Measurements from ENCODE around the gene ACTR1A. TPM values are rescaled to one million over a fixed set of nuclear protein-coding genes. Genes with fewer than 3 reads are reported as not detected.

Gene ACTR1A
- total RNA-seq, 1 donor from 2014 or later = 101 TPM

GRCh38 chr10:102435529-102436233, 66.8 kb downstream of the ACTR1A start:
- ATAC-seq = no peak
- intact Hi-C loops (cut with micrococcal nuclease) = no loop called here
- DNase-seq = no peak

DNA sequence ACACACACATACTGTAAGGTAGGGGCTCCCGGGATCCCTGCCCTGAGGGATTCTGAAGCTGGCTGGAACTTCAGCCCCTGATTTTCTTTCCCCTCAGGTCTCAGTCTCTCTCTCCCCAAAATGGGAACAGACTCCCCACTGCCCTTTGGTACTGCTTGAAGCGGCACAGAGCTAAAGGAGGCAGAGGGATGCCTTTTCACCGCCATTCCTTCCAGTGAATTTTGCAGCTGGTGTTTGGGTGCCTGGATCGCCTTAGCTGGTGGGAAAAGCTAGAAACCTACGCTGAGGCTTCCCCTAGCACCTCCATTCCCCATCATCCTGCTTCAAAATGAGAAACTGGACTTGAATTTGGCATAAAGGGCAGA, 67.4 kb downstream of the ACTR1A start:
- ATAC-seq (no peak), DNase-seq (no peak)
- intact Hi-C loops (cut with micrococcal nuclease) = no loop called here

DNA sequence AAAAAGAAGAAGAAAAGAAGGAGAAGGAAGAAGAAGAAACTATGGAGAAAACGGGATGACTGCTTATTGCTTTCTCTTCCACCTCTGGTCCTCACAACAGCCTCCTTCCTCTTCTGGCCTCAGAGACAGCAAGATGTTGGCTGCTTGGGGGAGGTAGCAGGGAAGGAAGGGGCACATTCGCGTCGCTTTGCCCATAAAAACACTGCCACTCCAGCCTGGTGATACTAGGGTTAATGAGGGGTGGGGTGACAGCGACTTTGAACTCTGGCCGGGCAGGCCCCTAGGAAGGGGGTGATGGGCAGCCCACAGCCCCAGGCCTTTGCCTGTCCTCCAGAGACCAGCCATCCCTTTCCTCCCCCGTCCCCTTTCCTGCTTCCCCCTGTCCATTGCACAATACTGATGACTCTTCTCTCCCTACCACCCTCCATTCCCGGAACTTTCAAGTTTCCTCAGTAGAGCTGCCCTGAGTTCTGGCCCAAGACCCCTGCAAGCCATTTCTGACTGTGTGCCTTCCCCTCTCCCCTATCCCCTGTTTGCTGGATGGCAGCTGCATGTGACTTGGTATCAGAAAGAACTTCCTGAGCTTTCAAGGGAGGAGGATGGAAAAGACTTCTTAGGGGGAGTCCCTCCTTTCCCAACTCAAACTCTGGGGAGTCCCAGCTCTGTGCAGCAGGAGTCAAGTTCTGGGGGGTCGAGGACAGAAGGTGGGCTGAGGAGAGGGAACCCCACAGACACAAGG, 67.9 kb downstream of the ACTR1A start:
- DNase-seq (no peak), ATAC-seq (peak; percentile 6)
- intact Hi-C loops (cut with micrococcal nuclease) = no loop called here

DNA sequence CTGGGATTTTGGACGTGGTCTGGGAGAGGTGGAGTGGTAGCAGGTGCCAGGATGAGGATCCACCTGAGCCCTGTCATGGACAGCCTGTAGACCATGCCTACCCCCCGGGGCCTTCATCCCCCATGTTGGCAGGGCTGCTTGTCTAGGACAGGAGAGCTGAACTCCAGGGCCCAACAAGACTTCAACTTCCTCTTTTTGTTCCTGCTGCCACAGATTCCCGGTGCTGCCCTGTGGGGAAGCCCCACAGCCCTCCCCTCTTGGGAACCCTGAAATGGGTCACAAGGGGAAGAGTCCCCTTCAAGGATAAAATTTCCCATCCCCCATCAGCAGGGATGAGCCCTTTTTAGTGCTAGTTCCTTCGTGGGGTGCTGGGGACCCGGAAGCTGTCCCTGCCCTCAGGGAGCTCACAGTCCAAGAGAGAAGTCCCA, 68.9 kb downstream of the ACTR1A start:
- ATAC-seq (no peak), DNase-seq (no peak)
- intact Hi-C loops (cut with micrococcal nuclease) = no loop called here

GRCh38 chr10:102432162-102432950, 70.2 kb downstream of the ACTR1A start, which contains the start of gene CUEDC2:
CUEDC2 (minus strand) TSS chr10:102432574; CDS start chr10:102425188, 7,386 bp downstream.
- peak; percentile 97 for DNase-seq
- ATAC-seq = peak; percentile 96
- intact Hi-C loops (cut with micrococcal nuclease) = no loop called here

DNA sequence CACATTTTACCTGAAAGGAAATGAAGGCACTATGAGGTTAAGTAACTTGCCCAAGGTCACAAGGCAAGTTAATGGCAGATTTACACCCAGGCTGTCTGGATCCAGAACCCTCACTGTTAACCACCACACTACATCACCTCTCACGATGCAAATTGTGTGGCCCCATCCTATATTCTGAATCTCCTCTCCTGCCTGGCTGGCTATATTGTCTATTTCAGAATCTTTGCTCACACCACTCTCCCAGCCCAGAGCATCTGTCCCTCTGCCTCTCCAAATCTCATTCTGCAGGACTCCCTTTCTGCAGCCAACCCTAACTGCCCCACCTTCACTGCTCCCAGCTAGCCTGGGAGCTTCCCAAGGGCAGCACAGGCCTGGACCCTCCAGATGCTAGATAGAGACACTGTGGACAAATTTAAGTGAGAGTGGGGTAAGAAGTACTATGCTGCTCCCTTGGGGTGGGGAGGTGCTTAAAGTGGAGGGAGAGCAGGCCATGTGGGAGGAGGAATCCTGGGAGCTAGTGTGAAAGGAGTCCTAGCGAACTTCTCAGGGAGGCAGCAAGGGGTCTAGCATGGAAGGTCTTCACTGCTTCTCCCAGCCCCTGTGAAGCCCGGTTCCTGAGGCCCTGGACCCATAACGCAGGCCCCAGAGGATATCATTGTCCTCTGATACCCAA, 70.9 kb downstream of the ACTR1A start:
- DNase-seq = no peak
- intact Hi-C loops (cut with micrococcal nuclease) = no loop called here
- ATAC-seq = peak; percentile 11

DNA sequence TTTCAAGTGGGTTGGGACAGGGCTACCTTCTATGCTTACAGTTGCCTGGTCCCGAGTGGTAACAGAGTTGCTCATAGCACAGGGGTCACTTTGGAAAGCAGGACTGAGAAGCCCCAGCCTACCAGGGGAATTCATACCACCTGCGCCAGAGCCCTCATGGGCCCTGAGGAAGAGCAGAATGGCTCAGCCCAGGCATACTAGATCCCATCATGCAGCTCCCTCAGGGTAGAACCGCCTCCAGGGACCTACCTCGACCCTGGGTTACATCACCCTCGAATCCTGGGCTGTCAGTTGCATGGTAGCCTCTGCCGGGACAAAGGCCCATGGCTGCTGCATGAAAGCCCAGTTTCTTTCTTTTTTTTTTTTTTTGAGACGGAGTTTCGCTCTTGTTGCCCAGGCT, 73.0 kb downstream of the ACTR1A start:
- intact Hi-C loops (cut with micrococcal nuclease) = no loop called here
- ATAC-seq = no peak
- no peak for DNase-seq

Small RNA genes lying within 50 kb of the gene (microRNA-seq; reads per million reads assigned to microRNA genes)
- gene MIR146B (ENCODE audit: borderline number of aligned reads) = 421 reads per million, percentile 64 among the genes with 10 or more reads in this experiment

Other genes starting within 250 kb of the ACTR1A start
- 11.3 TPM for gene NFKB2, start 107.0 kb downstream of the ACTR1A start, total RNA-seq
- gene PSD, start 83.9 kb downstream of the ACTR1A start, total RNA-seq = 0.50 TPM
- 9.1 TPM for gene FBXL15, start 81.9 kb downstream of the ACTR1A start, total RNA-seq
- 78.3 TPM for gene CUEDC2, start 70.1 kb downstream of the ACTR1A start, total RNA-seq
- gene C10orf95, start 51.2 kb downstream of the ACTR1A start, total RNA-seq = not detected
- gene SUFU, start 1.3 kb upstream of the ACTR1A start, total RNA-seq = 8.0 TPM
- gene TRIM8, start 141.8 kb upstream of the ACTR1A start, total RNA-seq = 117 TPM
- gene ARL3, start 211.7 kb upstream of the ACTR1A start, total RNA-seq = 13.6 TPM
- 1.5 TPM for gene SFXN2, start 211.9 kb upstream of the ACTR1A start, total RNA-seq
- gene WBP1L, start 241.2 kb upstream of the ACTR1A start, total RNA-seq = 22.4 TPM